HG02610 (cell line): Measurements from ENCODE around the gene HAPSTR1.
"Not testable (repeated sequence)": the region's sequence is repeated elsewhere in the genome, so short reads cannot be mapped to it uniquely, and the experiment has no call there.

Source experiments
- ATAC-seq: cut with Tn5 transposase; IDR thresholded peaks from one replicate; pipeline ENCODE4 v1.9.1; 2021; ENCODE audit warnings: mild to moderate bottlenecking, moderate library complexity; ENCODE audit not compliant: unreplicated experiment

Gene HAPSTR1, protein sequence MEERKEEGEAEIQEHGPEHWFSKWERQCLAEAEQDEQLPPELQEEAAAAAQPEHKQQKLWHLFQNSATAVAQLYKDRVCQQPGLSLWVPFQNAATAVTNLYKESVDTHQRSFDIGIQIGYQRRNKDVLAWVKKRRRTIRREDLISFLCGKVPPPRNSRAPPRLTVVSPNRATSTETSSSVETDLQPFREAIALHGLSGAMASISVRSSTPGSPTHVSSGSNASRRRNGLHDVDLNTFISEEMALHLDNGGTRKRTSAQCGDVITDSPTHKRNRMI

DNA sequence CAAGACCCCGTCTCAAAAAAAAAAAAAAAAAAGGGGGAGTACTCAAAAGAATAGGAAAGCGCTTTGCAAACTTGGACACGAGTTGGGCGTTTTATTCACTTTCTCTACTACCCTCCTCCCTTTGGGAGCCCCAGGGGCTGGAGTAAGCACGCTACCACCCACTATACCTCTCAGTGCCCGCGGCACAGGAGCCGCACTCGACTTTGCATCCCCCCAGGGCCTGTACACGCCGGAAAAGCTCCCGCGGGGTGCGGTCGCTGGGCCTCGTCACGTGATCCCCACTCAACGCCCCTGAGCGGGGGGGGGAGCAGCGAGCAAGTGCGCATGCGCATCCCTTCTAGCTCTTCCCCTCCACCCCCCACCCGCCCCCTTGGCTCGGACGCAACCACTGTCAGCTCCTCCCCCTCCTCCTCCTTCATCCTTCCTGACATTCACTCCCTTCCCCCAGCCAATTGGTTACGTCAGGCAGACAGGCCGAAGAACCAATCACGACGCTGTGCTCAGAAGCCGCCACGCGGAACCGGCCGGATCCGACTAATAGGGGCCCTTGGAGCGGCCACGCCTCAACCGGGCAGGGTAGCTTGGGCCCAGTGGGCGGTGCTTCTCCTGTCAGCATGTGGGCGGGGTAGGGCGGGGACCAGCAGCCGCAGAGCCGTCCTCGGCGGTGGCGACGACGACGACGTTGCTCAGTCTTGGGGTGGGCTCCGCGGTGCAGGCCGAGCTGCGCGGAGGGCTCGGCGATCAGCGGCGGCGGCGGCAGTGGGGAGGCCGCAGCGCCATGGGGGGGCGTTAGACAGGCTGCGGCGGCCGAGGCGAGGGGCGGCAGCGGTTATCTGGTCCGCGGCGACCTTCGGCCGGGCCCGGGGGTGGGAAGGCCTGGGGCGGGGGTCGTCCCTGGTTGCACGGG, at the start of gene HAPSTR1:
Gene HAPSTR1, plus strand, starts transcription at position 685 of the 907 bp plus-strand sequence. CDS start 401 bp downstream, outside the sequence.
- peak; percentile 94 for ATAC-seq

DNA sequence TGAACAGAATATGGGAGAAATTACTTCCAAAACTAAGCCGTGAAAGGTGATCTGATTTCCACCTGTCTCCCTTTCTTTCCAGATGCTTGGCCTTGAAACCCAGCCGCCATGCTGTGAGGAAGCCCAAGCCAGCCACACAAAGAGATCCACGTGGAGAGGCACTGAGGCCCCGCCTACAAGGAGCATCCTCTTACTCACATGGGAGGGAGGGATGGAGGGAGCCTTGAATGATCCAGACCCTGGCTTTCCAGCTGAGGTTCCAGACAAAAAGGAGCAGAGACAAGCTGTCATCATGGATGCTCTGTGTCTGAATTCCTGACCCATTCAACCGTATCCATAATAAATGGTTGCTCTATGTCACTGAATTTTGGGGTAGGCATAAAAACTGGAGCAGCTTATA, 48.9 kb upstream of the HAPSTR1 start:
- no peak for ATAC-seq

GRCh38 chr16:9042964-9043680, 48.3 kb upstream of the HAPSTR1 start:
- no peak for ATAC-seq

DNA sequence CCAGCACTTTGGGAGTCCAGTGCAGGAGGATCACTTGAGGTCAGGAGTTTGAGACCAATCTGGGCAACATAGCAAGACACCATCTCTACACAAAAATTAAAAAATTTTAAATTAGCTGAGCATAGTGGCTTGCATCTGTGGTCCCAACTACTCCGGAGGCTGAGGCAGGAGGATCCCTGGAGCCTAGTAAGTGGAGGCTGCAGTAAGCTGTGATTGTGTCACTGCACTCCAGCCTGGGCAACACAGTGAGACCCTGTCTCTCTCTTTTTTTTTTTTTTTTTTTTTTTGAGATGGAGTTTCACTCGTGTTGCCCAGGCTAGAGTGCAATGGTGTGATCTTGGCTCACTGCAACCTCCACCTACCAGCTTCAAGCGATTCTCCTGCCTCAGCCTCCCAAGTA, 45.9 kb upstream of the HAPSTR1 start:
- ATAC-seq, result not testable (repeated sequence)

GRCh38 chr16:9046667-9047055, 44.8 kb upstream of the HAPSTR1 start:
- ATAC-seq, result no peak

DNA sequence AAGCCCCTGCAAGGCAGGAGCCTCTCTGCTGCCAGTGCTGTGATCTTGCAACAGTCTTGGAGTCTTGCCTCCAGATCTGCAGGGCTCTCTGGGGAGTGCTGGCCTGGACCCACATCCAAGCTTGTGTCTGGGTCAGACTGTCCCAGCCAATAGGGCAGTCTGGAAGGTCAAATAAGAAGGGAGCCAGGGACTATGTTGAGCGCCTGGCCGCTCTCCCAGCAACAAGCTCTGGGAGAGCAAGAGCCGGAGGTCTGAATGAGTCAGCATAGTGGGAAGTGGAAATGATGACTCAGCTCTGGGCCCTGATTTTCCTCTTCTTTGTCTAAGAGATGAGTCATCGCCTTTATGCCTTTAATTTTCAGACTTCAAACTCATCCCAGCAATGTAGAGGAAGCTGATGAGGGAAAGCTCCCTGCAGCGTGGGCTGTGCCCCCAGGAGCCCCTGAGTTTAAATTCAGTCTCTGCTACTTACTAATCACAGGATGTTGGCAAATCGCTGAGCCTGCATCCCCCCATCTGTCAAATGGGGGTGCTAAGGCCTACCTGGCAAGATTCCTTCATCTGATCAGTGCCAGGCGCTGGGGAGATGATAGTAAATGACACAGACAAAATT, 43.6 kb upstream of the HAPSTR1 start:
- ATAC-seq, result peak; percentile 81

GRCh38 chr16:9048302-9048700, 43.1 kb upstream of the HAPSTR1 start:
- ATAC-seq, result no peak

- ATAC-seq, result no peak
Observed at GRCh38 chr16:9049241-9049640, 42.2 kb upstream of the HAPSTR1 start.

- no peak for ATAC-seq
Observed at GRCh38 chr16:9050102-9050830, 41.2 kb upstream of the HAPSTR1 start.

DNA sequence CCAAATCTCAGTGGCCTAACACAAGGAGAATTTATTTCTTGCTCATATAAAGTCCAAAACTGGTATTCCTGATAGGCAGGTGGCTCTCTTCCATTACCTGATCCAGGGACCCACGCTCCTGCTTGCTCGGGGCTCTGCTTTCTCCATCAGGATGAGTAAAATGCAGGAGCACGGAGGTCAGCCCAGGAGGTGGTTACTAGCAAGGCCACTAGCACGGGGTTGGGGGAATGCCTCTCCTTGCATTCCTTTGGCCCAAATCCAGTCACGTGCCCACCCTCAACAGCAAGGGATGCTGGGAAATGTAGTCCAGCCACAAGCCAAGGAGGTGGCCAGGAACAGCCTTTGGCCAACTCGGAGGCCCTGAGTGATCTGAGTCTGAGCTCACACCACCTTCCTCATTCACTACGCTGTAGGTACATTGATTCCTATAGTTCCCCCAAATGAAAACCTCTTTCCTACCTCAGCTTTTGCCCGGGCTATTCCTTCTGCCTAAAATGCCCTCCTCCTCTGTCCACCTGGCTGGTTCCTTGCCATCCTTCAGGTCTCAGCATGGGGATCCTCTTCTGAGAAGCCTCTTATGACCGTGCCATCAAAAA, 38.3 kb upstream of the HAPSTR1 start:
- no peak for ATAC-seq

- ATAC-seq, result no peak
Observed at GRCh38 chr16:9054460-9054859, 37.0 kb upstream of the HAPSTR1 start.

- ATAC-seq, result no peak
Observed at GRCh38 chr16:9055115-9055514, 36.3 kb upstream of the HAPSTR1 start.

- ATAC-seq, result no peak
Observed at GRCh38 chr16:9055661-9056060, 35.8 kb upstream of the HAPSTR1 start.

- no peak for ATAC-seq
Observed at GRCh38 chr16:9056061-9056460, 35.4 kb upstream of the HAPSTR1 start.

DNA sequence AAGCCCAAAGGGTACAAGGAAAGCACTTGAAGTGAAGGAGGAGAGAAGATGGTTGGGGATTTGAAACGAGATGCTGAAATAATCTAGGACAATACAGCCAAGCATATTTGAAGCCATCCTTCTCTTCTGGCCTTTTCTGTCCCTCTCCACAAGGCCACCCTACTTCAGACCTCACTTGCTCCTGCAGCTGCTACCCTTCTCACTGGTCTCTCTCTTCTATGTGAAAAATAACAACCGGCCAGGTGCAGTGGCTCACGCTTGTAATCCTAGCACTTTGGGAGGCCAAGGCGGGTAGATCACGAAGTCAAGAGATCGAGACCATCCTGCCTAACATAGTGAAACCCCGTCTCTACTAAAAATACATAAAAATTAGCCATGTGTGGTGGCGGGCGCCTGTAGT, 33.2 kb upstream of the HAPSTR1 start:
- no peak for ATAC-seq

GRCh38 chr16:9060225-9060624, 31.2 kb upstream of the HAPSTR1 start:
- no peak for ATAC-seq

GRCh38 chr16:9061358-9061813, 30.1 kb upstream of the HAPSTR1 start:
- peak; percentile 65 for ATAC-seq

GRCh38 chr16:9062301-9062700, 29.1 kb upstream of the HAPSTR1 start:
- ATAC-seq, result no peak

GRCh38 chr16:9065077-9065476, 26.4 kb upstream of the HAPSTR1 start:
- ATAC-seq, result no peak

- no peak for ATAC-seq
Observed at GRCh38 chr16:9068886-9069285, 22.6 kb upstream of the HAPSTR1 start.
